Fibroblast of mammary gland (primary cell): ENCODE measurements around the gene SUPT5H.

Source experiments
- DNase-seq: peaks from one replicate; pipeline ENCODE4 v3.0.0-alpha.2; 2010; ENCODE audit warnings: low read depth
- H3K4me3 ChIP-seq: 2 replicates; pipeline ENCODE4 v1.5.1; 2011; ENCODE audit warnings: low read depth, mild to moderate bottlenecking, low read length, moderate library complexity; ENCODE audit not compliant: control insufficient read depth
- CTCF ChIP-seq: conservative IDR thresholded peaks from 2 replicates; pipeline ENCODE4 v1.5.1; 2011; ENCODE audit warnings: low read depth, low read length, inconsistent platforms; ENCODE audit not compliant: control insufficient read depth, insufficient read depth

The SUPT5H gene

GRCh38 chr19:39420769-39421168 lies 24.6 kb upstream of the SUPT5H start:
- no peak for TF ChIP-seq CTCF
- H3K4me3 ChIP-seq: no peak overlapping the region
- no peak for DNase-seq

DNA sequence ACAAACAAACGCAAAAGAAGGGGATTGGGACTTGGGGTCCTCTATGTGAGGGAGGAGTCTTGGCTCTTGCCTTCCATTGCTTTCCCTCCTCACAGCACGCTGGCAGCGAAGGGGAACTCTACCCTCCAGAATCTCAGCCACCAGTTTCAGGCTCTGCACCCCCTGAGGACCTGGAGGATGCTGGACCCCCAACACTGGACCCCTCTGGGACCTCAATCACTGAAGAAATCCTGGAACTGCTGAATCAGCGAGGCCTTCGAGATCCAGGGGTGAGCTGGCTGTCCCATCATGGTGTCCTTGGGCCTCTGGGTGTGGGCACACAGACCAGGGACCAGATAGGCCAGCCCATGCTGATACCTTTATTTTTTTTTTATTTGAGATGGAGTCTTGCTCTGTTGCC lies 23.4 kb upstream of the SUPT5H start:
- no peak for DNase-seq
- no peak overlapping the region for H3K4me3 ChIP-seq
- no peak for TF ChIP-seq CTCF

DNA sequence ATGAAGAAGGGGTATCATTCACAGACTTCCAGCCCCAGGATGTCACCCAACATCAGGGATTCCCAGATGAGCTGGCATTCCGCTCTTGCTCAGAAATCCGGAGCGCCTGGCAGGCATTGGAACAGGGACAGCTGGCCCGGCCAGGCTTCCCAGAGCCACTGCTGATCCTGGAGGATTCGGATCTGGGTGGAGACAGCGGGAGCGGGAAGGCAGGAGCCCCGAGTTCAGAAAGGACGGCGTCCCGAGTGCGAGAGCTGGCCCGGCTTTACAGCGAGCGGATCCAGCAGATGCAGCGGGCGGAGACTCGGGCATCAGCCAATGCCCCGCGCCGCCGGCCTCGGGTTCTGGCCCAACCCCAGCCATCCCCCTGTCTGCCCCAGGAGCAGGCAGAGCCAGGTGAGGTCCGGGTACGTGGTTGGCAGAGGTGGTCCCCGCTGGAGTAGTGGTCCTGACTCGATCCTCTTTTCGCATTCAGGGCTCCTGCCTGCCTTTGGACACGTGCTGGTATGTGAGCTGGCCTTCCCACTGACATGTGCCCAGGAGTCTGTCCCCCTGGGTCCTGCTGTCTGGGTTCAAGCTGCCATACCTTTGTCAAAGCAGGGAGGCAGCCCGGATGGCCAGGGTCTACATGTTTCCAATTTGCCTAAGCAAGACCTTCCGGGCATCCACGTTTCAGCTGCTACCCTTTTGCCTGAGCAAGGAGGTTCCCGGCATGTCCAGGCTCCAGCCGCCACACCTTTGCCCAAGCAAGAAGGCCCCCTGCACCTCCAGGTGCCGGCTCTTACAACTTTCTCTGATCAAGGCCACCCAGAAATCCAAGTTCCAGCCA lies 21.9 kb upstream of the SUPT5H start:
- TF ChIP-seq CTCF: no peak
- no peak for DNase-seq

DNA sequence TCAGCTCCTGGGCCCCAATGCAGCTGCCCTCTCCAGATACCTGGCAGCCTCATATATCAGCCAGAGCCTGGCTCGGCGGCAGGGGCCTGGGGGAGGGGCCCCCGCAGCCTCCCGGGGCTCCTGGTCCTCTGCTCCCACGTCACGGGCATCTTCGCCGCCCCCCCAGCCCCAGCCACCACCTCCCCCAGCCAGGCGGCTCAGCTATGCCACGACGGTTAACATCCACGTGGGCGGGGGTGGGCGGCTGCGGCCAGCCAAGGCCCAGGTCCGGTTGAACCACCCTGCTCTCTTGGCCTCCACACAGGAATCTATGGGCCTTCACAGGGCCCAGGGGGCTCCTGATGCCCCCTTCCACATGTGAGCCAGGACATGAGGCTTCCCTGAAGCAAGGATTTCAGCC lies 20.4 kb upstream of the SUPT5H start:
- no peak overlapping the region for H3K4me3 ChIP-seq
- no peak for DNase-seq
- TF ChIP-seq CTCF: no peak

More for the DNA sequence above, 21.9 kb upstream of the SUPT5H start:
- H3K4me3 ChIP-seq: no peak overlapping the region

- no peak for DNase-seq
- no peak overlapping the region for H3K4me3 ChIP-seq
- TF ChIP-seq CTCF: no peak
Observed at GRCh38 chr19:39425744-39426143, 19.6 kb upstream of the SUPT5H start.

DNA sequence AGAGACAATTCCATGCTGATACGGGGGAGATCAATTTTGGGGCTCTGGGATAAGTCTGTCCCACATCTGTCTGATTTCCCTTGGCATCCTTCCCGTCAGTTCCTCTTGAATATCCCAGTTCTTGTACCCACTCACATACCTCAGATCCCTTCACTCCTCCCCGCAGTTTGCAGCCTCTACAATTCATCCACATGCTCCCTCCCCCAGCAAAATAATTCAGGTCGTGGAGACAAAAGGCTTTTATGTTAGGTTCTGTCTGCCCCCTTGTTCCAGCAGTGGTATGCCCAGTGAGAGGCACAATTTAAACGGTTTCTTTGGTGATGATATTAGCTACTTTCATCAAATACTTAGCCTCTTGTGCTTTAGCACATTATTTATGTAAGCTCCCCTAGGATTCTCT lies 19.2 kb upstream of the SUPT5H start:
- no peak for DNase-seq
- no peak overlapping the region for H3K4me3 ChIP-seq
- no peak for TF ChIP-seq CTCF
